A673 (cell line): ENCODE measurements around the gene IL24. TPM values are rescaled to one million over a fixed set of nuclear protein-coding genes. Genes with fewer than 3 reads are reported as not detected.

Experiments
- BruUV-seq: library from RNA; stranded (reverse); fragments of 400-500 nt; replicated peaks from 2 replicates; lab custom pipeline; 2021; lab: Mats Ljungman, UMichigan
- CTCF ChIA-PET: fragments of 300-600 bp; sonication (Branson Sonifier 250); formaldehyde crosslinking; loops from one replicate; lab custom pipeline; 2022; ENCODE audit warnings: antibody characterized with exemption; lab: Charles Lee
- POLR2A ChIA-PET: fragments of 300-600 bp; sonication (Branson Sonifier 250); formaldehyde crosslinking; loops from one replicate; lab custom pipeline; 2022; ENCODE audit warnings: antibody characterized with exemption; ENCODE audit not compliant: low non-redundant PET; lab: Charles Lee
- DNase-seq: peaks from one replicate; pipeline ENCODE4 v3.0.0-alpha.2; 2015; ENCODE audit warnings: low spot score
- H3K27ac ChIP-seq: fragments of 200-600 bp; sonication (generic); 2 replicates; pipeline ENCODE4 v1.5.1; 2016; ENCODE audit warnings: mixed run types, low read depth, mild to moderate bottlenecking, mixed read lengths, antibody characterized with exemption, low read length; ENCODE audit not compliant: poor library complexity, severe bottlenecking
- H3K27me3 ChIP-seq: fragments of 200-600 bp; sonication (generic); replicated peaks from 2 replicates; pipeline ENCODE4 v1.6.1; 2017; ENCODE audit warnings: mixed run types, low read depth, mild to moderate bottlenecking, mixed read lengths, antibody characterized with exemption, low read length; ENCODE audit not compliant: insufficient read depth, poor library complexity
- H3K36me3 ChIP-seq: fragments of 200-600 bp; sonication (generic); 2 replicates; pipeline ENCODE4 v1.6.1; 2016; ENCODE audit warnings: mixed run types, mild to moderate bottlenecking, mixed read lengths, antibody characterized with exemption, low read length; ENCODE audit not compliant: insufficient read depth, poor library complexity, severe bottlenecking
- H3K4me1 ChIP-seq: fragments of 200-600 bp; sonication (generic); 2 replicates; pipeline ENCODE4 v1.6.1; 2017; ENCODE audit warnings: mixed run types, mild to moderate bottlenecking, mixed read lengths, antibody characterized with exemption, low read length; ENCODE audit not compliant: insufficient read depth, poor library complexity, severe bottlenecking
- H3K4me3 ChIP-seq: fragments of 200-600 bp; sonication (generic); 2 replicates; pipeline ENCODE4 v1.5.1; 2016; ENCODE audit warnings: low read depth, mixed run types, mild to moderate bottlenecking, mixed read lengths, low read length; ENCODE audit not compliant: poor library complexity, severe bottlenecking
- H3K9me3 ChIP-seq: fragments of 200-600 bp; sonication (generic); 2 replicates; pipeline ENCODE4 v1.6.1; 2016; ENCODE audit warnings: mixed run types, low read depth, mild to moderate bottlenecking, mixed read lengths, antibody characterized with exemption, low read length; ENCODE audit not compliant: poor library complexity, severe bottlenecking
- EZH2 ChIP-seq: fragments of 200-600 bp; sonication (generic); IDR thresholded peaks from 2 replicates; pipeline ENCODE4 v1.6.1; 2017; ENCODE audit warnings: borderline replicate concordance, low read depth, mild to moderate bottlenecking, mixed read lengths, antibody characterized with exemption, low read length; ENCODE audit not compliant: poor library complexity, severe bottlenecking
- intact Hi-C: fragments of 100-400 bp; cut with micrococcal nuclease; formaldehyde crosslinking; loops from one replicate; pipeline ENCODE4 v1.10.0; 2022; ENCODE audit not compliant: unreplicated experiment
- total RNA-seq: library from RNA; stranded (reverse); gene quantifications from 2 replicates; pipeline ENCODE4 v1.2.3, GENCODE V29; 2021
- TF ChIP-seq, protein P1 (sequence below): fragments of 300-800, 200-600 bp; sonication (generic); conservative IDR thresholded peaks from 2 replicates; pipeline ENCODE4 v1.5.1; 2017; ENCODE audit warnings: low read depth, mild to moderate bottlenecking, antibody characterized with exemption, low read length, moderate library complexity, mixed read lengths

The IL24 gene
- total RNA-seq, 1 experiment from 2014 or later = not detected

DNA sequence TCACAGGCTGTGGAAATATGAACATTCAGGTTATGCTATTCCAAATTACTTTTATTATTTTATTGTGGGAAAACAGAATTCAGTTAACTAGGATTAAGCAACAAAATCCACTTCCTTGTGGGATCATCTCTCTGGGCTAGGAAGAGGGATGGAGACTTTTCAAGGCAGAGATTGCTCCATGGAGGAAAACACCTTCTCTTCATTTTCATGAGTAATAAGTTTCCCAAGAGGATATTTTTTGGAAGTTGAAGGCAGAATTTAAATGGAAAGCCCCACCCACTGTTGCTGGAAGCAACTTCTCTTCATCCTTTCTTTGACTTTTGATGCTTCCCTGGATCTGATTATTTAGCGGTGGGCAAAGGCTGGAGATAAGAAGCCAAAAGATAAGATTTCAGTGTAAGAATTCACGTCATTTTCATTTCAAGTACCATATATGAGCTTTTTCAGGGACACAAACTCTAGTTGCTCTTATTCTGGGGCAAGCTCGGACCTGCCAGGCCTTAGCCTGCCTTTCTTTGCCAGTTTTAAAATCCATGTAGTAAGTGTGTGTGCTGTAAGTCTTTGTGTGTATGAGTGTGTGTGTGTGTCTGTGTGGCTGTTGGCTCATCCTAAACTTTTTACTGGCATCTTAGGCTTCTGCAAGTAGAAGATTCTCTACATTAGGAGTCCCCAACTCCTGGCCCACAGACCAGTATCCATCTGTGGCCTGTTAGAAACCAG lies 11.7 kb upstream of the IL24 start:
- H3K4me3 ChIP-seq = no peak overlapping the region
- POLR2A ChIA-PET = no interaction called here
- no peaks in the 10 kb centered on the region for H3K27me3 ChIP-seq
- peaks cover 3% of the 10 kb centered on the region for H3K4me1 ChIP-seq
- no TSS peak for BruUV-seq
- no peaks in the 10 kb centered on the region for H3K9me3 ChIP-seq
- no peak overlapping the region for H3K27ac ChIP-seq
- H3K36me3 ChIP-seq = no peaks in the 10 kb centered on the region
- no peak for DNase-seq
- intact Hi-C loops = no loop called here
- CTCF ChIA-PET = no interaction called here
- TF ChIP-seq, protein P1, sequence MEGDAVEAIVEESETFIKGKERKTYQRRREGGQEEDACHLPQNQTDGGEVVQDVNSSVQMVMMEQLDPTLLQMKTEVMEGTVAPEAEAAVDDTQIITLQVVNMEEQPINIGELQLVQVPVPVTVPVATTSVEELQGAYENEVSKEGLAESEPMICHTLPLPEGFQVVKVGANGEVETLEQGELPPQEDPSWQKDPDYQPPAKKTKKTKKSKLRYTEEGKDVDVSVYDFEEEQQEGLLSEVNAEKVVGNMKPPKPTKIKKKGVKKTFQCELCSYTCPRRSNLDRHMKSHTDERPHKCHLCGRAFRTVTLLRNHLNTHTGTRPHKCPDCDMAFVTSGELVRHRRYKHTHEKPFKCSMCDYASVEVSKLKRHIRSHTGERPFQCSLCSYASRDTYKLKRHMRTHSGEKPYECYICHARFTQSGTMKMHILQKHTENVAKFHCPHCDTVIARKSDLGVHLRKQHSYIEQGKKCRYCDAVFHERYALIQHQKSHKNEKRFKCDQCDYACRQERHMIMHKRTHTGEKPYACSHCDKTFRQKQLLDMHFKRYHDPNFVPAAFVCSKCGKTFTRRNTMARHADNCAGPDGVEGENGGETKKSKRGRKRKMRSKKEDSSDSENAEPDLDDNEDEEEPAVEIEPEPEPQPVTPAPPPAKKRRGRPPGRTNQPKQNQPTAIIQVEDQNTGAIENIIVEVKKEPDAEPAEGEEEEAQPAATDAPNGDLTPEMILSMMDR = no peak
- TF ChIP-seq EZH2 = no peak

DNA sequence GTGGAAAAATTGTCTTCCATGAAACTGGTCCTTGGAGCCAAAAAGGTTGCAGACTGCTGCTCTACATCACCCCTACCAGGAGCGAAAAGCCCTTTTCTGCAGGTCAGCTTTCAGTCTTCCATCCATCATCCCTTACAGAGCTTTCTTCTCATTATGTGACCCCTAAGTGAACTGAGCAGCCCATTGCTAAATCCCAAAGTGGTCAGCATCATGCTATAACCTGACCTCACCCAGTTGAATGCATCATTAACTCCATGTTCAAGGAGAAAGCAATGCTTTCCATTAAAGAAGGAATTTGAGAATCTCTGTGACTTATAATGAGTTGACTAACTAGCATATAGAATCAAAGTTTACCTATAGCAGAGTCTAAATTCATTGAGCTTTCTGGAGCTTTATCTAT lies 10.4 kb upstream of the IL24 start:
- ChIA-PET POLR2A (no interaction called here), CTCF (no interaction called here)
- Histone ChIP-seq H3K4me1 (peaks cover 8% of the 10 kb centered on the region), H3K27me3 (peaks cover 10% of the 10 kb centered on the region), H3K9me3 (no peaks in the 10 kb centered on the region), H3K27ac (no peak overlapping the region), H3K36me3 (no peaks in the 10 kb centered on the region), H3K4me3 (no peak overlapping the region)
- TF ChIP-seq EZH2 = no peak
- TF ChIP-seq, protein P1 = no peak
- BruUV-seq = no TSS peak
- DNase-seq = no peak
- intact Hi-C loops = no loop called here

DNA sequence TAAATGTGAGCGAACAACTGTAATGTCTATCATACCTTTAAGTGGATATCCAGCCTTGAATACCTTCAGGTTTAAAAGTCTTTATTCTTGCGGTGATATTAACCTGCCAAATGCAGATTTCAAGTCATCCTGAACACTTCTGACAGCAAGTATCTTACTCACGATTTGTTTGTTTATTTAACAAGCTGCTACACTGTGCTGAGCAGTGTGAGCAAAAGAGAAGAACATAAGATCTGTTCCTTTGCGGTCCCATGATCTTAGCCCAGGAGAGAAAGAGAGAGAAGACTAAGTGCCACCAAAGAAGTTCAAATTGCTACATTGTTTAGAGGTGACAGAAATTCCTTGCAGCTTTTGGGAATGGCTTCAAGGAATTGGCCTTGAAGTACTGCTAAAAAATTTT lies 9.5 kb upstream of the IL24 start:
- POLR2A ChIA-PET = no interaction called here
- no peak for DNase-seq
- CTCF ChIA-PET = no interaction called here
- intact Hi-C loops = no loop called here
- H3K9me3 ChIP-seq = no peaks in the 10 kb centered on the region
- TF ChIP-seq, protein P1 = no peak
- no peak for TF ChIP-seq EZH2
- H3K4me1 ChIP-seq = peaks cover 8% of the 10 kb centered on the region
- H3K27ac ChIP-seq = no peak overlapping the region
- no TSS peak for BruUV-seq
- H3K4me3 ChIP-seq = no peak overlapping the region
- no peaks in the 10 kb centered on the region for H3K36me3 ChIP-seq
- peaks cover 10% of the 10 kb centered on the region for H3K27me3 ChIP-seq
